ENCODE data around the gene TCERG1L. TPM values are rescaled to one million over a fixed set of nuclear protein-coding genes. Genes with fewer than 3 reads are reported as not detected.

The TCERG1L gene
- total and polyA plus RNA-seq, 2 experiments from 2014 or later: 0.47 to 0.73 TPM

DNA sequence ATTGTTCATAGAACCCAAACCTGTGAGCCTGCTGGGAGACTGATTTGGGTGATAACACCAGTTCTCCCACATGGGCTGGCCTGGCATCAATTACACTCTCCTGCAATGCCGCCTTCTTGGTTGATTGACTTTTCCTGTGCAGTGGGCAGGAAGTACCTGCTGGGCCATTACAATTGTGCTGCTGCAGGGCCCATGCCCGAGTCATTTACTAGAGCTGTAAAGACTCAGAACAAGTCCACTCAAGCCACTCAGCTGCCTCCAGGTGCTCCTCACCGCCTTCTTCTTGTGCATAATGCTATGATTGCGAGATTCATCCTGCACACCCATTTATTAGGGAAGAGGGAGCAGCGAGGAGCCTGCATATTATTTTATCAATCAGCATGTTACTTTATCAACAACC lies 264.0 kb downstream of the TCERG1L start:
- DNase-seq (ENCODE audit: low spot score): no peak
- H2AFZ ChIP-seq: no peak overlapping the region
- no peaks in the 10 kb centered on the region for H3K9me2 ChIP-seq (replicated peaks; ENCODE audit: insufficient read depth)
- peaks cover 6% of the 10 kb centered on the region for H3K27me3 ChIP-seq
- no peak for TF ChIP-seq EZH2phosphoT487 (IDR thresholded peaks at IDR 0.05; ENCODE audit: low read depth, severe bottlenecking, unreplicated experiment)
- TF ChIP-seq CTCF (IDR thresholded peaks at IDR 0.05; ENCODE audit: poor library complexity): no peak
- TF ChIP-seq EZH2 (IDR thresholded peaks at IDR 0.05; ENCODE audit: borderline replicate concordance): no peak
- no peaks in the 10 kb centered on the region for H3K9me3 ChIP-seq (ENCODE audit: low read depth)
- no peak overlapping the region for H3K4me3 ChIP-seq
- no peaks in the 10 kb centered on the region for H3K36me3 ChIP-seq (replicated peaks; ENCODE audit: insufficient read depth, low read depth)
- H3K79me2 ChIP-seq: no peaks in the 10 kb centered on the region
- no peak overlapping the region for H3K27ac ChIP-seq
- no peaks in the 10 kb centered on the region for H4K20me1 ChIP-seq (ENCODE audit: insufficient read depth, poor library complexity, severe bottlenecking)
- H3K4me2 ChIP-seq: no peak overlapping the region
- no peaks in the 10 kb centered on the region for H3K4me1 ChIP-seq (ENCODE audit: insufficient read depth)
- WGBS (ENCODE audit: low lambda C conversion rate, missing lambda C conversion rate): 78% methylated on average over 5 of the region's 5 CpGs

- Histone ChIP-seq H3K9me2 (replicated peaks; ENCODE audit: insufficient read depth) (no peaks in the 10 kb centered on the region), H3K36me3 (replicated peaks; ENCODE audit: insufficient read depth, low read depth) (no peaks in the 10 kb centered on the region), H3K4me2 (no peak overlapping the region), H3K9me3 (ENCODE audit: low read depth) (no peaks in the 10 kb centered on the region), H3K4me1 (ENCODE audit: insufficient read depth) (no peaks in the 10 kb centered on the region), H2AFZ (no peak overlapping the region), H3K27ac (no peak overlapping the region), H4K20me1 (ENCODE audit: insufficient read depth, poor library complexity, severe bottlenecking) (no peaks in the 10 kb centered on the region), H3K27me3 (peaks cover 6% of the 10 kb centered on the region), H3K4me3 (no peak overlapping the region), H3K79me2 (no peaks in the 10 kb centered on the region)
- no peak for TF ChIP-seq CTCF (IDR thresholded peaks at IDR 0.05; ENCODE audit: poor library complexity)
- TF ChIP-seq EZH2 (IDR thresholded peaks at IDR 0.05; ENCODE audit: borderline replicate concordance): no peak
- no peak for TF ChIP-seq EZH2phosphoT487 (IDR thresholded peaks at IDR 0.05; ENCODE audit: low read depth, severe bottlenecking, unreplicated experiment)
- DNase-seq (ENCODE audit: low spot score): no peak
- 89% methylated on average over 9 of the region's 10 CpGs for WGBS (ENCODE audit: low lambda C conversion rate, missing lambda C conversion rate)
Observed at GRCh38 chr10:131046194-131046593, 265.3 kb downstream of the TCERG1L start.

DNA sequence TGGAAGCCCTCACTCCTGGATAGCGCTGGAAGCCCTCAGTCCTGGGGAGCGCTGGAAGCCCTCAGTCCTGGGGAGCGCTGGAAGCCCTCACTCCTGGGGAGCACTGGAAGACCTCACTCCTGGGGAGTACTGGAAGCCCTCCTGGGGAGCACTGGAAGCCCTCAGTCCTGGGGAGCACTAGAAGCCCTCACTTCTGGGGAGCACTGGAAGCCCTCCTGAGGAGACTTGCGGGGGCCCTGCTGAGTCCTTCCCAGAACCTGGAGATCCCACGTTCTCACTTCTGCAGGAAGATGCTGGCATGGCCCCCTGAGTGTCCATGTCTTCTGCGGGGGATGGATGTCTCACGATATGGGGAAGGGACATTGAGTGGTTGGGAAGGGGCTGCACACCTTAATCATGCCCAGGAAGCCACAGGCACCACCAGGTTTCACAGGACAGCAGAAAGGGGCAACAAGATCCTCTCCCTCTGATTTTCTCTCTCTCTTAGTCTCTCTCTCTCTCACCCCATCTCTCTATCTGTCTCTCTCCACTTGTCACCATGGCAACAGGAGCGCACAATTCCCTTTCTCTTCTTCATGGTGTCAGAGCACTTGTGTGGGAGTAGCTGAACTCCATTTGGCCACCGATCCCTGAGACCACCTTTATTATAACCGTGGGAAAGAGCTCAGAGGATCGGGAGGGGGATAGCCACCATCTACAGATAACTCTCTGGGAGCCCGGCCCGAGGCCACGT lies 267.0 kb downstream of the TCERG1L start:
- TF ChIP-seq EZH2phosphoT487 (IDR thresholded peaks at IDR 0.05; ENCODE audit: low read depth, severe bottlenecking, unreplicated experiment) (no peak), EZH2 (IDR thresholded peaks at IDR 0.05; ENCODE audit: borderline replicate concordance) (no peak), CTCF (IDR thresholded peaks at IDR 0.05; ENCODE audit: poor library complexity) (no peak)
- H3K4me1 ChIP-seq (ENCODE audit: insufficient read depth): no peaks in the 10 kb centered on the region
- H3K36me3 ChIP-seq (replicated peaks; ENCODE audit: insufficient read depth, low read depth): no peaks in the 10 kb centered on the region
- no peak overlapping the region for H3K4me3 ChIP-seq
- no peaks in the 10 kb centered on the region for H3K9me3 ChIP-seq (ENCODE audit: low read depth)
- no peaks in the 10 kb centered on the region for H4K20me1 ChIP-seq (ENCODE audit: insufficient read depth, poor library complexity, severe bottlenecking)
- H3K4me2 ChIP-seq: no peak overlapping the region
- H2AFZ ChIP-seq: no peak overlapping the region
- H3K79me2 ChIP-seq: no peaks in the 10 kb centered on the region
- no peak for DNase-seq (ENCODE audit: low spot score)
- no peak overlapping the region for H3K27ac ChIP-seq
- H3K9me2 ChIP-seq (replicated peaks; ENCODE audit: insufficient read depth): no peaks in the 10 kb centered on the region
- H3K27me3 ChIP-seq: peaks cover 14% of the 10 kb centered on the region
- 85% methylated on average over 14 of the region's 14 CpGs for WGBS (ENCODE audit: low lambda C conversion rate, missing lambda C conversion rate)
